ENCODE results near the gene FAHD2A. TPM values are rescaled to one million over a fixed set of nuclear protein-coding genes. Genes with fewer than 3 reads are reported as not detected.

The FAHD2A gene
- total and polyA plus RNA-seq, 2 experiments from 2014 or later = 27.6 to 51.0 TPM

- TF ChIP-seq, protein P1, sequence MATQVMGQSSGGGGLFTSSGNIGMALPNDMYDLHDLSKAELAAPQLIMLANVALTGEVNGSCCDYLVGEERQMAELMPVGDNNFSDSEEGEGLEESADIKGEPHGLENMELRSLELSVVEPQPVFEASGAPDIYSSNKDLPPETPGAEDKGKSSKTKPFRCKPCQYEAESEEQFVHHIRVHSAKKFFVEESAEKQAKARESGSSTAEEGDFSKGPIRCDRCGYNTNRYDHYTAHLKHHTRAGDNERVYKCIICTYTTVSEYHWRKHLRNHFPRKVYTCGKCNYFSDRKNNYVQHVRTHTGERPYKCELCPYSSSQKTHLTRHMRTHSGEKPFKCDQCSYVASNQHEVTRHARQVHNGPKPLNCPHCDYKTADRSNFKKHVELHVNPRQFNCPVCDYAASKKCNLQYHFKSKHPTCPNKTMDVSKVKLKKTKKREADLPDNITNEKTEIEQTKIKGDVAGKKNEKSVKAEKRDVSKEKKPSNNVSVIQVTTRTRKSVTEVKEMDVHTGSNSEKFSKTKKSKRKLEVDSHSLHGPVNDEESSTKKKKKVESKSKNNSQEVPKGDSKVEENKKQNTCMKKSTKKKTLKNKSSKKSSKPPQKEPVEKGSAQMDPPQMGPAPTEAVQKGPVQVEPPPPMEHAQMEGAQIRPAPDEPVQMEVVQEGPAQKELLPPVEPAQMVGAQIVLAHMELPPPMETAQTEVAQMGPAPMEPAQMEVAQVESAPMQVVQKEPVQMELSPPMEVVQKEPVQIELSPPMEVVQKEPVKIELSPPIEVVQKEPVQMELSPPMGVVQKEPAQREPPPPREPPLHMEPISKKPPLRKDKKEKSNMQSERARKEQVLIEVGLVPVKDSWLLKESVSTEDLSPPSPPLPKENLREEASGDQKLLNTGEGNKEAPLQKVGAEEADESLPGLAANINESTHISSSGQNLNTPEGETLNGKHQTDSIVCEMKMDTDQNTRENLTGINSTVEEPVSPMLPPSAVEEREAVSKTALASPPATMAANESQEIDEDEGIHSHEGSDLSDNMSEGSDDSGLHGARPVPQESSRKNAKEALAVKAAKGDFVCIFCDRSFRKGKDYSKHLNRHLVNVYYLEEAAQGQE (IDR thresholded peaks at IDR 0.05; ENCODE audit: unreplicated experiment) = no peak
- no peak for TF ChIP-seq EZH2 (IDR thresholded peaks at IDR 0.05; ENCODE audit: low read depth, unreplicated experiment)
These were observed 40.0 kb upstream of the FAHD2A start (continued) for GRCh38 chr2:95362486-95362885.

DNA sequence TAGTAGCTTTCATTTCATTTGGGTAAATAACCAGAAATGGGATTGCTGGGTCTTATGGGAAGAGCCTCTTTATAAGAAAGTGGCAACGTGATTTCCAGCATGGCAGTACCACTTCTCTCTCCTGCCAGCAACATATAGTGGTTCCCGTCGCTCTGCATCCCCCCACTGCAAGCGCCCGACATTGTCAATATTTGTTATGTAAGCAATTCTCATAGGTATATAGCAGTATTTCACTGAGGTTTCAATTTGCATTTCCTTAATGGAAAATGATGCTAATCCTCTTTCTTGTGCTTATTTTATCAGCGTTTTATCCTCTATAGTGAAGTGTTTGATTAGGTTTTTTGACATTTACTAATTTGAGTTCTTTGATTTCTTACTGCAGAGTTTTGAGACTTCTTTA is 36.0 kb upstream of the FAHD2A start:
- Mint-ChIP-seq H3K9me3 (no peaks in the 10 kb centered on the region), H3K4me3 (no peak overlapping the region), H3K4me1 (0 out of 3 replicates have a peak, but pooled peaks cover 3% of the 10 kb centered on the region), H3K36me3 (ENCODE audit: low read depth) (no peaks in the 10 kb centered on the region), H3K27ac (no peak overlapping the region), H3K27me3 (ENCODE audit: insufficient read depth, low read depth, poor library complexity) (no peaks in the 10 kb centered on the region)
- Histone ChIP-seq H3F3A (replicated peaks; ENCODE audit: low read depth) (no peaks in the 10 kb centered on the region), H3K4me2 (no peak overlapping the region), H3K36me3 (ENCODE audit: insufficient read depth) (no peaks in the 10 kb centered on the region), H3K4me1 (ENCODE audit: insufficient read depth) (no peaks in the 10 kb centered on the region), H3K27ac (ENCODE audit: low read depth) (no peak overlapping the region), H2AFZ (no peak overlapping the region), H4K20me1 (replicated peaks; ENCODE audit: insufficient read depth) (no peaks in the 10 kb centered on the region), H3K9me2 (ENCODE audit: insufficient read depth) (no peaks in the 10 kb centered on the region), H3K4me3 (no peak overlapping the region), H3K79me2 (replicated peaks; ENCODE audit: insufficient read depth) (no peaks in the 10 kb centered on the region), H3K27me3 (ENCODE audit: insufficient read depth) (no peaks in the 10 kb centered on the region)
- no peak for TF ChIP-seq ZNF331 (CRISPR knock-in tag; IDR thresholded peaks at IDR 0.05; ENCODE audit: low read depth)
- TF ChIP-seq, protein P2, sequence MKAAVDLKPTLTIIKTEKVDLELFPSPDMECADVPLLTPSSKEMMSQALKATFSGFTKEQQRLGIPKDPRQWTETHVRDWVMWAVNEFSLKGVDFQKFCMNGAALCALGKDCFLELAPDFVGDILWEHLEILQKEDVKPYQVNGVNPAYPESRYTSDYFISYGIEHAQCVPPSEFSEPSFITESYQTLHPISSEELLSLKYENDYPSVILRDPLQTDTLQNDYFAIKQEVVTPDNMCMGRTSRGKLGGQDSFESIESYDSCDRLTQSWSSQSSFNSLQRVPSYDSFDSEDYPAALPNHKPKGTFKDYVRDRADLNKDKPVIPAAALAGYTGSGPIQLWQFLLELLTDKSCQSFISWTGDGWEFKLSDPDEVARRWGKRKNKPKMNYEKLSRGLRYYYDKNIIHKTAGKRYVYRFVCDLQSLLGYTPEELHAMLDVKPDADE (IDR thresholded peaks at IDR 0.05) = no peak
- TF ChIP-seq, protein P1 (IDR thresholded peaks at IDR 0.05; ENCODE audit: unreplicated experiment) = no peak
- TF ChIP-seq STAT1 (IDR thresholded peaks at IDR 0.05; ENCODE audit: unreplicated experiment) = no peak
- TF ChIP-seq, protein P3, sequence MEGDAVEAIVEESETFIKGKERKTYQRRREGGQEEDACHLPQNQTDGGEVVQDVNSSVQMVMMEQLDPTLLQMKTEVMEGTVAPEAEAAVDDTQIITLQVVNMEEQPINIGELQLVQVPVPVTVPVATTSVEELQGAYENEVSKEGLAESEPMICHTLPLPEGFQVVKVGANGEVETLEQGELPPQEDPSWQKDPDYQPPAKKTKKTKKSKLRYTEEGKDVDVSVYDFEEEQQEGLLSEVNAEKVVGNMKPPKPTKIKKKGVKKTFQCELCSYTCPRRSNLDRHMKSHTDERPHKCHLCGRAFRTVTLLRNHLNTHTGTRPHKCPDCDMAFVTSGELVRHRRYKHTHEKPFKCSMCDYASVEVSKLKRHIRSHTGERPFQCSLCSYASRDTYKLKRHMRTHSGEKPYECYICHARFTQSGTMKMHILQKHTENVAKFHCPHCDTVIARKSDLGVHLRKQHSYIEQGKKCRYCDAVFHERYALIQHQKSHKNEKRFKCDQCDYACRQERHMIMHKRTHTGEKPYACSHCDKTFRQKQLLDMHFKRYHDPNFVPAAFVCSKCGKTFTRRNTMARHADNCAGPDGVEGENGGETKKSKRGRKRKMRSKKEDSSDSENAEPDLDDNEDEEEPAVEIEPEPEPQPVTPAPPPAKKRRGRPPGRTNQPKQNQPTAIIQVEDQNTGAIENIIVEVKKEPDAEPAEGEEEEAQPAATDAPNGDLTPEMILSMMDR (conservative IDR thresholded peaks at IDR 0.05; ENCODE audit: low read depth in 2 of 2) = no peak
- no peak for TF ChIP-seq ZNF114 (CRISPR knock-in tag; IDR thresholded peaks at IDR 0.05)
- no peak for TF ChIP-seq EZH2 (IDR thresholded peaks at IDR 0.05; ENCODE audit: low read depth, unreplicated experiment)
- DNase-seq (ENCODE audit: low spot score) (no peak), ATAC-seq (no peak)

All from GM23338 (cell line).